Neural progenitor cell (in vitro differentiated cells): ENCODE data around the gene USP32.

Source experiments
- CTCF ChIP-seq: fragments of 200-600 bp; sonication (generic); IDR thresholded peaks from 2 replicates; pipeline ENCODE4 v1.5.1; 2017; ENCODE audit warnings: antibody characterized with exemption, mild to moderate bottlenecking
- EZH2 ChIP-seq: fragments of 200-600 bp; sonication (generic); IDR thresholded peaks from 2 replicates; pipeline ENCODE4 v1.6.1; 2017; ENCODE audit warnings: antibody characterized with exemption, mild to moderate bottlenecking, moderate library complexity

GRCh38 chr17:60401819-60402218, 9.9 kb upstream of the USP32 start:
- TF ChIP-seq CTCF: no peak
- no peak for TF ChIP-seq EZH2
